ENCODE data around the gene EXD2.
"Not testable (repeated sequence)": the region's sequence is repeated elsewhere in the genome, so short reads cannot be mapped to it uniquely, and the experiment has no call there.

Gene EXD2

DNA sequence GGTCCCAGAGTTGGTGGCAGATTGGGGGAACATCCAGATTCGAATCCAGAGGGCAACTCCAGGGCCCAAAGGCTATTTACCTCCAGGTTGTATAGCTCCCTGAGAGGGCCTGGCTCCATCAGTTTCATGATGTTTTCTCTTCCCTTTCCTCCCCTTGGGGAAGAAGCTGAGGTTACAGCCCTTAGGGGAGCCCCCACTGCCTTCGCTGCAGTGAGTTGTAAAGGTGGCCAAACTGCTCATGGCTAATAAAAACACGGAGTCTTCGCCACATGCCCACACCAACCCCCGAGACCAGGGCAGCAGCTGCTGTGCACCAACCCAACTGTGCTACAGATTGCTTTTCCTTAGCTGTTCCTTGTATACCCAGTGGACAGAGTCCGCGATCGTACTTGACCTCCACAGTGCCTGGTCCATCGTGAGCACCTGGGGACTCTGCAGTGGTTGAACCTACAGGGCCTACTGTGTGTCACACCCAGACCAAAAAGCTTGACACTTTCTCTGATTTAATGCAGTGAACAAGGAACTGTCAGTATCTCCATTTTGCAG is 89.5 kb downstream of the EXD2 start:
- DNase-seq (ENCODE audit: low read depth in 2 of 2) = no peak

DNA sequence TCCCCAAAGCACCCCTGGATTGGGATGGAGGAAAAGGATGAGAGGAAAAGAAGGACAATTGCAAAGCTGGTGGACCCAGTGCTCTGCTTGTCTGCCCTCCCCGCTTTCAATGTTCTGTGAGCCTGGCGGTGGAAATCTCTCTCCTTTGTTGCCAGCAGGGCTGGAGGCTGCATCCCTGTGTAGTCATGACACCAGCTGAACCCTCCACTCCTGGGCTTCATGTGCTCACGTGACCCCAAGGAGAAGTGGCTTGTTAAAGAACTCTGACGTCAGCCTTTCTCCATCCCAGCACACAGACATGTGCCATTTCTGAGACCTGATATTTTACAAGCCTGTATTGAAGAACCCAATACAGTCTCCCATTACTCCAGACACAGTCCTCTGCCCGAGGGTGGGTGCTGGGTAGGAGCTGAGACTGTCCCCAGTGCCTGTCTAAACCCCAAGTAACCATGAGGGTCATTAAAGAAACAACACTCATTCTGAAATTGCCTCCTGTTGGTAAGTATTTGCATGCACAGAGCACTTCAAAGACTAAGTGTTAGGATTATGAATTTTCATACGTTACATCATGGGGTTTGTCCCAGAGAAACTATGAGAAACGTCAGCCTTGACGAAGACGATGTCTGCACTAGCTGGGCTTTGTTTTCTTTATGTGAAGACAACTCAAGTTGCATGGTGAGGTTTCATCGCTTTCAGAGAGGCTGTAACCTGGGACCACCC is 90.3 kb downstream of the EXD2 start:
- DNase-seq (ENCODE audit: low read depth in 2 of 2) = no peak

DNA sequence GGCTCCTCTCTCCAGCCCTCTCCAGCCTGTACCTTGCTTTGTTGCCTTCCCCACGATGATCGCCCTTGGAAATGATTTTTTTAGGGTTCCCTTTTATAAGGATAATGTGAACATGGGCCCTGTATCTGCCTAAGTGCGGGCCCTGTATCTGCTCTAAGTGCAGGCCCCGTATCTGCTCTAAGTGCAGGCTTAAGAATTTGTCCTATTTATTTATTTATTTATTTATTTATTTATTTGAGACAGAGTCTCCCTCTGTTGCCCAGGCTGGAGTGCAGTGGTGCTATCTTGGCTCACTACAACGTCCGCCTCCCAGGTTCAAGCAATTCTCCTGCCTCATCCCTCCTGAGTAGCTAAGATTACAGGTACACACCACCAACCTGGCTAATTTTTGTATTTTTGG is 91.2 kb downstream of the EXD2 start:
- DNase-seq (ENCODE audit: low read depth in 2 of 2) = no peak

DNA sequence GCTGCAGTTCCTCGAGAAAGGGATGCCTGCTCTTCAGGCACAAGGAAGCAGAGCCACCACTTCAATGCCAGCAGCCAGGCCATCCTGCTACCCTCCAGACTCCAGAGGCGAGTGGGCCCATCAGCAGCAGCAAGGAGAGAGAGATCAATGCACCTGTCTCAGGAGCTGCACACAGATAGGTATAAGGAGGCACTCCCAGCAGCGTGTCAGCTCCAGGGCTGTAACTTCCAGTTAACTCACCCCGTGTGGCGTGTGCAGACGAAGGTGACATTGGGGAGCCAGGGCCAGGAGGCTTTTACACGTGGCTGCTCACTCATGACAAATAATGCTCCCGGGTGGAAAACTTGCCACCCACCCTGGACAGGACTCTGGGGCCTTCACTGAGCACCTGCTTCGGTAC is 92.9 kb downstream of the EXD2 start:
- no peak for DNase-seq (ENCODE audit: low read depth in 2 of 2)

DNA sequence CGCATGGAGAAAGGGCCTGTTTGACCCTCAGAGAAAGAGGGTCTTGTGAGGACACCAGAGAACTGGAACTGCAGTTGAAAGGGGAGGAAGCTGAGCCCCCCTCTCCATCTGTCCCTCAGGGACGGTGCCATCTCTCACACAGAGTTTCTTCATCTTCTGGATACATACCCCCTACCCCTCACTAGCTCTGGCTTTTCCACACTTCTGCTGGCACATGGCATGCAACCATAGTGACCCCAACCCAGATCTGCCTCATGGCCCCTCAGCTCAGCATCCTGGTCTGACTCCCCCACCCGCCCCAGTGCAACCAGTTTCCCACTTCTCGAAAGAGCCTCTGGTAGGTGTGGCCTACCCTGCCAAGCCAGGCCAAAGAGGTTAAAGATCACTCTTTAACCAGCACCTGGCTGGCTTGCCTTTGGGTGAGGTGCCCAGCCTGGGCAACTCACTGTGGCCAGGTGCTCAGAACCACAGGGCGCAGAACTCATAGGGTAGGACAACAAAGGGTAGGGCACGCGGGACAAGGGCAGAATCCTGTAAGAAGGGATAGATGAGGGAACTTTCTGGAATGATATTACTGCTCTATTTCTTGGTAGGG is 94.5 kb downstream of the EXD2 start:
- DNase-seq (ENCODE audit: low read depth in 2 of 2) = no peak

DNA sequence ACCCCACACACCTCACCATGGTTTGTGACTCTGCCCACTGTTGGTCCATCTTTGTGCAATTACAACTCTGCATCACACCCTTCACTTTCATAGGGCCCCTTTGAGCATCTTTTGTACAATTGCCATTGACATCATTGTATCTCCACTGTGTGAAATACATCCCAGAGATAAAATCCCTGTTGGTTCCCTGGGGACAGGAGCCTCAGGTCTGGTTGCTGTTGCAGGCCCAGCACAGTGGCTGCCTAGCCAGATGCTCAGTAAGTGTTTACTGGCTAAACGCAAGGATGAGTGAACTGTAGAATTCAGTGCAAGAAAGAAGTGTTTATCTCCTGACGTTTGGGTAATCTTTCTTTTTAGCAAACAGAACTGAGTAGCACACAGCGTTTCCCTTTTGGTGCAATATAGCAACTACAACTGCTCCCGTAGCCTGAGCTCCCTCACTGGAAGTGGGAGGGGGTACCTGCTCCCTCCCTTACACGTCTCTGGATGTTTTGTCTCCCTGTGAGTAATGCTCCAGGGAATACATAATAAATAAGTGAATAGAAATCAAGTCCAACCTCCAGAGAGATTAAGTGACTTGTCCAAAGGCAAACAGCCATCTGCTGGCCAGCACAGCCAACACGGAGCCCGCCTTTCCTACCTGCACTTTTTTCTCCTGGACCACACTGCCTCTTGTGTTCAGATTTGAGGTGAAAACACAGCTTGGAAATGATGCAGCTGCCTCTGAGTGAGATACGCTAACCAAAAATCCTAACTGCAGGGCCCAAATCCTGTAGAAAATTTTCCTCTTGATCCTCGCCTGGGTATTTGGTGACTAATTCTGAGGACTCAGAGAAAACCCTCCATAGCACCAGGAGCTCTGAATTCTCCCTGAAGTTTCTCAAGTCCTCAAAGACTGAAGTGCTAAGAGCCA is 96.1 kb downstream of the EXD2 start:
- DNase-seq (ENCODE audit: low read depth in 2 of 2) = no peak

DNA sequence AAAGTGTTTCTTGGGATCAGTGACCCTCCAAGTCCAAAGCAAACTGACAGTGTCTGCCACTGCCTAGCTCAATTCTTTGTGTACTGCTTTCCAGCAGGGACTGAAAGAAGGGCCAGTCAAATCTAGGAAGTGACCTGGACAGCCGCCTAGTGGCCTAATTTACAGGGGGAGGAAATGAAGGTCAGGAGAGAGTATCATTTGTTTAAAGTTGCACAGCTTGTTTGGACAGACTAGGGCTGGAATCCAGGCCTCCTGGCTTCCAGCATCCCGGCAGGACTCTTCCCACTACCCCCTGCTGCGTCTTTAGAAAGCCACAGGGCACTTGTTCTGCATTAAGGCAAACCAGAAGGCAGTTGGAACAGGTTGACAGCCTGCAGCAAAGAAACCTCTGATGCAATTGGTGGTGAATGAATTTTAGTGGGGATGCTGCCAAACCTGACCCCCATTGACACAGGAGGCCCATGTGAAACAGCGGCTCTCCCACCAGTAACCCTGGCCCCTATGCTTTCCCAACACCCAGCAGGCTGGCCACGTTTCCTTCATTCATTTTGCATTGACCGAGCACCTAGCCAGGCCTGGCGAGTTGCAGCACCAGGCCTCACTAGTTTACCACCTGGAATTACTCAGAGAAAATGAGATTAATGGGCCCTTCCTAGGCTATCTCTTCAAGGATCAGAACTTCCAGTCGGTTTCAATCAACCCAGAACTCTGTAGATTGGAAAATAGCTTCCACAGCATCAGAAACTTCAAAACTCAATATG is 96.9 kb downstream of the EXD2 start:
- DNase-seq (ENCODE audit: low read depth in 2 of 2) = no peak

DNA sequence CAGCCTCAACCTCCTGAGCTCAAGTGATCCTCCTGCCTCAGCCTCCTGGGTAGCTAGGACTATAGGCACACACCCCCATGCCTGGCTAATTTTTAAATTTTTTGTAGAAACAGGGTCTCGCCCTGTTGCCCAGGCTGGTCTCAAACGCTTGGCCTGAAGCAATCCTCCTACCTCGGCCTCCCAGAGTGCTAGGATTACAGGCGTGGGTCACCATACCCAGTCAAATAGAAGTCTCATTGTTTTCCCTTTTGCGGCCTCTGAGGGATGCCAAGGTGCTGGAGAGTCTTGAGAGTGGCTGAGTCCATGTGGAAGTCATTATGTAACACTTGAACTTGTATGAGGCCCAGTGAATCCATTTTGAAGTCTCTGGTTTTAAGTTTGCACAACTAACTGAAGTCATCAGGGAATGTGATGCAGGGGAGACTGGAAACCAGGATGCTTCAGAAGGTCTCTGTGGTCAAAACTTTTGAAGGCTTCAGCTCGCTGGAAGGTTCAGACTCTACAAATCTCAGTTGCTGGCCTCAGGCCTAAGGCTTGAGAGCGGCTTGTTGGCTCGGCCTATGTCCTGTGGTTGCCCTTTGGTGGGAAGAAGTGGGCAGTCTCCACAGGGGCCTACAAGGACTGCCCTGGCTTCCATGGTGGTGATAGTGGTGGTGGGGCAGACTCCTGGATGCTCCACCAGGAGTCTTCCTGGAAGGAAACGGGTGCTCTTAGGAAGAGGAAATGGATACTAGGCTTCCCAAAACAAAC is 97.8 kb downstream of the EXD2 start:
- DNase-seq (ENCODE audit: low read depth in 2 of 2) = no peak

DNA sequence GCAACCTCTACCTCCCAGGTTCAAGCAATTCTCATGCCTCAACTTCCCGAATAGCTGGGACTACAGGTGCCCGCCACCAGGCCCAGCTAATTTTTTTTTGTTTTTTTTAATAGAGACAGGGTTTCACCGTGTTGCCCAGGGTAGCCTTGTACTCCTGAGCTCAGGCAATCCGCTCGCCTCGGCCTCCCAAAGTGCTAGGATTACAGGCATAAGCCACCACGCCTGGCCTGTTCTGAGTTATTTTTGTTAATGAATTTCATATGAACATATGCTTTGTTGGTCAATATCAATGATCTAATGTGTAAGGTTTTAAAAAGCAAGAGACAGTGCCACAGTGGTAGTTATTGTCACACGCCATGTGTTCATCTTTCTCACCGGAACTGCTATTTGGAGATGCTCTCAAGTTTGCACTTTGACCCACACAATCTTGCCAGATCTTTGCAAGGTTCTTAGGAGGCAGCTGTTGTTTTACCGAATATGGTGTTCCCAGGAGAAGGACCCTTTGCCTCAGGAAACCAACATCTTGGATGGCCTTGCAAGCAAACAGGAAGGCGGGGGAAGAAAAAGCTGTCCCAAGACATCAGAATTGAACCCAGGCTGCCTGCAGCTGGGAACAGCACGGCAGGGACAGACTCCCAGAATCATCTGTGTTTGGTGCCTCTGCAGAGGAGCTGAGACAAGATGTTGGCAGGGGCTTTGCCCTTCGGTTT is 98.7 kb downstream of the EXD2 start:
- DNase-seq (ENCODE audit: low read depth in 2 of 2) = no peak

DNA sequence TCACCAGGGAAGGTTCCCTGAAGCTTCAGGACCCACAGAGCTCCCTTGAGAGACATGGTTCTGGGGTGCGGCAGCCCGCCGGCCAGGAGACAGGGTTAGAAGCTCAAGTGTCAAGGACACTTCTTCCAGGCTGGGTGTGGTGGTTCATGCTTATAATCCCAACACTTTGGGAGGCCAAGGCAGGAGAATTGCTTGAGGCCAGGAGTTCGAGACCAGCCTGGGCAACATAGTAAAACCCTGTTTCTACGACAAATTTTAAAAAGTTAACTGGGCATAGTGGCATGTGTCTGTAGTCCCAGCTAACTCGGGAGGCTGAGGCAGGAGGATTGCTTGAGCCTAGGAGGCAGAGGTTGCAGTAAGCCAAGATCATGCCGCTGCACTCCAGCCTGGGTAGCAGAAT is 99.6 kb downstream of the EXD2 start:
- not testable (repeated sequence) for DNase-seq (ENCODE audit: low read depth in 2 of 2)

DNA sequence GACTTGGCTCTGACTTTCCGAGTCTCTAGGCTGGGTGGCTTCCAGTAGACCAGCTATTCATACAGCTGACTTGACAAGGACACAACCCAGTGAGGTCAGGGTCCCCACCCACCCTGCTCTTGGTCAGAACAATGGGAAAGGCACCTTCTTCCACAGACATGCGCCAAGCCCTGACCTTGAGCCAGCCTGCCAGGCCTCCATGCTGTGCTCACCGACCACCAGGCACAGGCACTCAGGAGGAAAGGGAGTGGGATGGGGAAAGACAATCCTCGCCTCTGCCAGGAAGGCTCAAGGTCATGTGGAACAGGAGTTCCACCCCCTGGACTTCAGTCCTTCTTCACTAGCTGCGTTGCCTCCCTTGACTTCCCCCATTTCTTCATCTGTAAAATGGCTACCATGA is 100.1 kb downstream of the EXD2 start:
- no peak for DNase-seq (ENCODE audit: low read depth in 2 of 2)

DNA sequence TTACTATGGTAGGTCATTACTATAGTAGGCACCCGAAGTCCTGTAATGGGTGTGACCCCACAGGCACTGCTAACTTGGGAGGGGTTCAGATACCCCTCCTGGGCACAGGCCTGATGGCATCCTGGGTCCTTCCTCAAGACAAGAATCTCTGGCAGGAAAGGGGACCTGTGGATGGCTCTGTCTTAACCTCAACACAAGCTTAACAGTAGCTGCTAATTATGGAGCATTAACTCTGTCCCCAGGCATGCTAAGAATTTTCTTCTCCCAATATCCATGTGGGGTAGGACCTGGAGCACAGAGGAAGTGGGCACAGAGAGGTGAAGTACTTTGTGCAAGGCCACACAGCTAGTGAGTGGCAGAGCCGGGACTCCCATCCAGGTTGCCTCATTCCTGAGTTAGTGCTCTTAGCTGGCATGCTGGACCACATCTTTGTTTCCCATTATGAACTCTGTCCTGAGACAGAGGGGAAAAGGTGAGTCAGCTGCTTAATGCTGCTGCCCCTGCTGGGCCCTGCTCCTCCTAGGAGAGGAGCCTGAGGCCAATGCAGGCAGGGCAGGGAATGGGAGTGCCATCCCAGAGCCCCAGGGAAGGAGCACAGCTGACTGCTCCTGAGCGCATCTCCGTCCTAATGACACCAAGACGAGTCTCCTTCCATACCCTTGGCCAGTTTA is 100.7 kb downstream of the EXD2 start:
- DNase-seq (ENCODE audit: low read depth in 2 of 2) = no peak

All from stimulated activated CD8-positive, alpha-beta memory T cell treated with anti-CD3 and anti-CD28 coated beads, Interleukin-15, amount 100 ng/mL, for 48 hours (primary cell).